Panc1 (cell line): Measurements from ENCODE around the gene CLINT1. TPM values are rescaled to one million over a fixed set of nuclear protein-coding genes. Genes with fewer than 3 reads are reported as not detected.
A peak's percentile ranks its signal among the peaks of the same experiment; 100 is the strongest.

Source experiments
- ATAC-seq: fragments of 200-7000 bp; cut with Tn5 transposase; 2 replicates; pipeline ENCODE4 v1.9.1; 2020; ENCODE audit warnings: mild to moderate bottlenecking, moderate library complexity
- BruUV-seq: library from RNA; stranded (reverse); fragments of 400-500 nt; replicated peaks from 2 replicates; lab custom pipeline; 2021; lab: Mats Ljungman, UMichigan
- CTCF ChIA-PET: fragments of 300-600 bp; sonication (Branson Sonifier 250); formaldehyde crosslinking; loops from one replicate; lab custom pipeline; 2022; ENCODE audit warnings: antibody characterized with exemption; lab: Charles Lee
- POLR2A ChIA-PET: fragments of 300-600 bp; sonication (Branson Sonifier 250); formaldehyde crosslinking; loops from one replicate; lab custom pipeline; 2022; ENCODE audit warnings: antibody characterized with exemption; lab: Charles Lee
- DNase-seq: peaks from one replicate; pipeline ENCODE4 v3.0.0-alpha.2; 2010; ENCODE audit warnings: low read depth, low spot score
- H3K27ac ChIP-seq: 2 replicates; pipeline ENCODE4 v1.5.1; 2011; ENCODE audit warnings: mild to moderate bottlenecking, low read length, inconsistent platforms
- H3K27me3 ChIP-seq: fragments of 200-500 bp; sonication (Bioruptor generic); 2 replicates; pipeline ENCODE4 v1.6.0; 2014; ENCODE audit warnings: low read length, inconsistent platforms; ENCODE audit not compliant: control insufficient read depth, insufficient read depth
- H3K36me3 ChIP-seq: fragments of 200-500 bp; sonication (Bioruptor generic); 2 replicates; pipeline ENCODE4 v1.5.1; 2014; ENCODE audit warnings: inconsistent platforms, mild to moderate bottlenecking, low read length, moderate library complexity; ENCODE audit not compliant: control insufficient read depth, insufficient read depth
- H3K4me1 ChIP-seq: 2 replicates; pipeline ENCODE4 v1.5.1; 2011; ENCODE audit warnings: inconsistent platforms, mild to moderate bottlenecking, low read length, moderate library complexity; ENCODE audit not compliant: control insufficient read depth, insufficient read depth
- H3K4me3 ChIP-seq, 2 experiments: 2 replicates each; pipeline ENCODE4 v1.5.1; 2011 to 2012; ENCODE audit warnings: low read depth in 2 of 2, low read length in 2 of 2, mild to moderate bottlenecking in 2 of 2, inconsistent platforms in 1 of 2, moderate library complexity in 1 of 2
- H3K9me3 ChIP-seq: fragments of 200-500 bp; sonication (Bioruptor generic); 2 replicates; pipeline ENCODE4 v1.5.1; 2014; ENCODE audit warnings: low read depth, mild to moderate bottlenecking, inconsistent platforms, low read length, moderate library complexity; ENCODE audit not compliant: control insufficient read depth, insufficient read depth
- POLR2AphosphoS5 ChIP-seq: IDR thresholded peaks from 2 replicates; pipeline ENCODE4 v1.6.1; 2012; ENCODE audit warnings: mild to moderate bottlenecking, low read depth, low read length, moderate library complexity
- SIN3A ChIP-seq: IDR thresholded peaks from 2 replicates; pipeline ENCODE4 v1.6.1; 2012; ENCODE audit warnings: low read depth, mild to moderate bottlenecking, low read length, moderate library complexity, borderline replicate concordance; ENCODE audit not compliant: insufficient read depth
- TCF7L2 ChIP-seq: IDR thresholded peaks from 2 replicates; pipeline ENCODE4 v1.6.1; 2011; ENCODE audit warnings: mild to moderate bottlenecking, low read depth, low read length, inconsistent platforms
- in situ Hi-C: cut with HindIII; loops from 2 replicates; pipeline ENCODE4 v1.10.0; 2016; ENCODE audit warnings: low sequenced_read_pairs, low pct_unique_long_range_greater_than_20kb
- intact Hi-C: fragments of 100-400 bp; cut with micrococcal nuclease; formaldehyde crosslinking; loops from one replicate; pipeline ENCODE4 v1.10.0; 2022; ENCODE audit not compliant: unreplicated experiment
- total RNA-seq: library from RNA; stranded (reverse); gene quantifications from one replicate; pipeline ENCODE4 v1.2.1, GENCODE V29; 2021; ENCODE audit not compliant: unreplicated experiment
- TF ChIP-seq, protein P1 (sequence below): fragments of 450-650 bp; IDR thresholded peaks from 2 replicates; pipeline ENCODE4 v1.5.1; 2017; ENCODE audit warnings: mild to moderate bottlenecking
- TF ChIP-seq, protein P2 (sequence below), 2 experiments: IDR thresholded peaks; 2 replicates each; pipeline ENCODE4 v1.6.1; 2011 to 2012; ENCODE audit warnings: low read depth in 2 of 2, control low read depth in 1 of 2, low read length in 1 of 2, mild to moderate bottlenecking in 1 of 2, moderate library complexity in 1 of 2; ENCODE audit not compliant: insufficient read depth in 1 of 2

Gene CLINT1
- total RNA-seq, 1 experiment from 2014 or later, result 81.6 TPM

DNA sequence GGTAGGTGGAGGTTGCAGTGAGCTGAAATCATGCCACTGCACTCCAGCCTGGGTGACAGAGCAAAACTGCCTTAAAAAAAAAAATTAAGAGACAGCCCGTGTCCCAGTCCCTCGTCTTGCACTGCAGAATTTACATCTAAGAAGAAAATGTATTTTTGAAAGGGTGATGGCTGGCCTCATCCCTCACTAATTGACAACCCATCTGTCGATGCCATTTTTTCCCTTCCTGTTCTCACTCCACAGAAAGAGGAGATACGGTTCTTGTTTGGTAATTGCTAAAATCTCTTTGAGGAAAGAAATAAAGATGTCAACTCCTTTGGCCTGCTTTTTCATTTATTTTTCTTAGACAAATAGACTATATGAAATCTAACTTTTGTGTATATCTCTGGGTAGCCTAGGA, 117.8 kb downstream of the CLINT1 start:
- Histone ChIP-seq H3K4me1 (peaks cover 9% of the 10 kb centered on the region), H3K4me3 (no peak overlapping the region), H3K27me3 (no peaks in the 10 kb centered on the region), H3K36me3 (no peaks in the 10 kb centered on the region; the same call in 1 of the 2 replicates), H3K27ac (no peak overlapping the region), H3K9me3 (no peaks in the 10 kb centered on the region)
- BruUV-seq, result no TSS peak
- DNase-seq, result no peak
- intact Hi-C loops (loop anchor here (5.0 to 10.0 kb wide), 2 partner anchors 414 to 596 kb away; partner anchors contain the start of gene MED7), in situ Hi-C loops (no loop called here)
- no peak for ATAC-seq
- POLR2A ChIA-PET, result no interaction called here
- CTCF ChIA-PET, result interaction anchor here (0.9 kb wide), 1 partner anchor 22 kb away, joined by 3 read pairs; no protein-coding TSS in a partner anchor
- no peak for TF ChIP-seq POLR2AphosphoS5
- TF ChIP-seq, protein P1, sequence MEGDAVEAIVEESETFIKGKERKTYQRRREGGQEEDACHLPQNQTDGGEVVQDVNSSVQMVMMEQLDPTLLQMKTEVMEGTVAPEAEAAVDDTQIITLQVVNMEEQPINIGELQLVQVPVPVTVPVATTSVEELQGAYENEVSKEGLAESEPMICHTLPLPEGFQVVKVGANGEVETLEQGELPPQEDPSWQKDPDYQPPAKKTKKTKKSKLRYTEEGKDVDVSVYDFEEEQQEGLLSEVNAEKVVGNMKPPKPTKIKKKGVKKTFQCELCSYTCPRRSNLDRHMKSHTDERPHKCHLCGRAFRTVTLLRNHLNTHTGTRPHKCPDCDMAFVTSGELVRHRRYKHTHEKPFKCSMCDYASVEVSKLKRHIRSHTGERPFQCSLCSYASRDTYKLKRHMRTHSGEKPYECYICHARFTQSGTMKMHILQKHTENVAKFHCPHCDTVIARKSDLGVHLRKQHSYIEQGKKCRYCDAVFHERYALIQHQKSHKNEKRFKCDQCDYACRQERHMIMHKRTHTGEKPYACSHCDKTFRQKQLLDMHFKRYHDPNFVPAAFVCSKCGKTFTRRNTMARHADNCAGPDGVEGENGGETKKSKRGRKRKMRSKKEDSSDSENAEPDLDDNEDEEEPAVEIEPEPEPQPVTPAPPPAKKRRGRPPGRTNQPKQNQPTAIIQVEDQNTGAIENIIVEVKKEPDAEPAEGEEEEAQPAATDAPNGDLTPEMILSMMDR, result no peak
- no peak for TF ChIP-seq TCF7L2
- TF ChIP-seq SIN3A, result no peak
- TF ChIP-seq, protein P2, sequence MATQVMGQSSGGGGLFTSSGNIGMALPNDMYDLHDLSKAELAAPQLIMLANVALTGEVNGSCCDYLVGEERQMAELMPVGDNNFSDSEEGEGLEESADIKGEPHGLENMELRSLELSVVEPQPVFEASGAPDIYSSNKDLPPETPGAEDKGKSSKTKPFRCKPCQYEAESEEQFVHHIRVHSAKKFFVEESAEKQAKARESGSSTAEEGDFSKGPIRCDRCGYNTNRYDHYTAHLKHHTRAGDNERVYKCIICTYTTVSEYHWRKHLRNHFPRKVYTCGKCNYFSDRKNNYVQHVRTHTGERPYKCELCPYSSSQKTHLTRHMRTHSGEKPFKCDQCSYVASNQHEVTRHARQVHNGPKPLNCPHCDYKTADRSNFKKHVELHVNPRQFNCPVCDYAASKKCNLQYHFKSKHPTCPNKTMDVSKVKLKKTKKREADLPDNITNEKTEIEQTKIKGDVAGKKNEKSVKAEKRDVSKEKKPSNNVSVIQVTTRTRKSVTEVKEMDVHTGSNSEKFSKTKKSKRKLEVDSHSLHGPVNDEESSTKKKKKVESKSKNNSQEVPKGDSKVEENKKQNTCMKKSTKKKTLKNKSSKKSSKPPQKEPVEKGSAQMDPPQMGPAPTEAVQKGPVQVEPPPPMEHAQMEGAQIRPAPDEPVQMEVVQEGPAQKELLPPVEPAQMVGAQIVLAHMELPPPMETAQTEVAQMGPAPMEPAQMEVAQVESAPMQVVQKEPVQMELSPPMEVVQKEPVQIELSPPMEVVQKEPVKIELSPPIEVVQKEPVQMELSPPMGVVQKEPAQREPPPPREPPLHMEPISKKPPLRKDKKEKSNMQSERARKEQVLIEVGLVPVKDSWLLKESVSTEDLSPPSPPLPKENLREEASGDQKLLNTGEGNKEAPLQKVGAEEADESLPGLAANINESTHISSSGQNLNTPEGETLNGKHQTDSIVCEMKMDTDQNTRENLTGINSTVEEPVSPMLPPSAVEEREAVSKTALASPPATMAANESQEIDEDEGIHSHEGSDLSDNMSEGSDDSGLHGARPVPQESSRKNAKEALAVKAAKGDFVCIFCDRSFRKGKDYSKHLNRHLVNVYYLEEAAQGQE (IDR thresholded peaks at IDR 0.05; ENCODE audit: insufficient read depth in 1 of 2, low read depth in 2 of 2, low read length in 1 of 2), result no peak

DNA sequence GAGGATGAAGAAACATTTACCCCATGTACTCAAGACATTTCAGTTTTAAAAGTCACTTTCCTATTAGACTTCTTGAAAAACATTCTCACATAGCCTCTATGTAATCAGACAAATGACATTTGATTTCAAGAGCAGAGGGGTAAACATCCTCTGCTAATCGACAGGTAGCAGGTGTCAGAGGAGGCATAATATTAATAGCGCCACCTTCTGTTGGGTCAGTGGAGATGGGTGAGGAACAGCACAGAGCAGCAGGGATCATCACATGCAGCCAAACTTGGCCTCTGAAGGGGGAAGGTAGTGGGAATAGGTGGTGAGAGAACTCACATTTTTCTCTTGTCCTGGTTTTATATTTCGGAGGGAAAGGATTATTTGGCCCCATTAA, 118.7 kb downstream of the CLINT1 start:
- H3K27ac ChIP-seq, result no peak overlapping the region
- intact Hi-C loops (loop anchor here (5.0 to 10.0 kb wide), 2 partner anchors 413 to 595 kb away; partner anchors contain the start of gene MED7), in situ Hi-C loops (no loop called here)
- TF ChIP-seq TCF7L2, result no peak
- TF ChIP-seq POLR2AphosphoS5, result no peak
- TF ChIP-seq, protein P1, result peak; percentile 75
- POLR2A ChIA-PET, result no interaction called here
- no peak overlapping the region for H3K4me3 ChIP-seq
- no TSS peak for BruUV-seq
- peaks cover 9% of the 10 kb centered on the region for H3K4me1 ChIP-seq
- H3K27me3 ChIP-seq, result no peaks in the 10 kb centered on the region
- no peaks in the 10 kb centered on the region; the same call in 1 of the 2 replicates for H3K36me3 ChIP-seq
- H3K9me3 ChIP-seq, result no peaks in the 10 kb centered on the region
- CTCF ChIA-PET, result no interaction called here
- no peak for ATAC-seq
- no peak for DNase-seq
